GM23338 (cell line): Measurements from ENCODE around the gene EFHD2. TPM values are rescaled to one million over a fixed set of nuclear protein-coding genes. Genes with fewer than 3 reads are reported as not detected.

Experiments used
- ATAC-seq: fragments of 200-7000 bp; cut with Tn5 transposase; 3 replicates; pipeline ENCODE4 v1.9.1; 2020
- DNase-seq: peaks from one replicate; pipeline ENCODE4 v3.0.0-alpha.2; 2015; ENCODE audit warnings: low spot score
- H2AFZ ChIP-seq: fragments of 200-600 bp; sonication (generic); 2 replicates; pipeline ENCODE4 v1.8.0; 2016; ENCODE audit warnings: antibody characterized with exemption, mild to moderate bottlenecking, moderate library complexity
- H3F3A ChIP-seq: fragments of 200-600 bp; sonication (generic); replicated peaks from 2 replicates; pipeline ENCODE4 v1.8.0; 2017; ENCODE audit warnings: antibody characterized with exemption, mixed run types, low read depth
- H3K27ac ChIP-seq: fragments of 200-600 bp; sonication (generic); 2 replicates; pipeline ENCODE4 v1.6.1; 2016; ENCODE audit warnings: low read depth
- H3K27me3 ChIP-seq: fragments of 200-600 bp; sonication (generic); 2 replicates; pipeline ENCODE4 v1.8.0; 2016; ENCODE audit warnings: mild to moderate bottlenecking, mixed run types, moderate library complexity; ENCODE audit not compliant: insufficient read depth
- H3K36me3 ChIP-seq: fragments of 200-600 bp; sonication (generic); 2 replicates; pipeline ENCODE4 v1.8.0; 2016; ENCODE audit warnings: mild to moderate bottlenecking; ENCODE audit not compliant: insufficient read depth
- H3K4me1 ChIP-seq: fragments of 200-600 bp; sonication (generic); 2 replicates; pipeline ENCODE4 v1.8.0; 2016; ENCODE audit warnings: mild to moderate bottlenecking, moderate library complexity; ENCODE audit not compliant: insufficient read depth
- H3K4me2 ChIP-seq: fragments of 200-600 bp; sonication (generic); 2 replicates; pipeline ENCODE4 v1.7.1; 2017; ENCODE audit warnings: mixed run types
- H3K4me3 ChIP-seq: fragments of 200-600 bp; sonication (generic); 2 replicates; pipeline ENCODE4 v1.6.1; 2016; ENCODE audit warnings: mixed run types
- H3K79me2 ChIP-seq: fragments of 200-600 bp; sonication (generic); replicated peaks from 2 replicates; pipeline ENCODE4 v1.8.0; 2017; ENCODE audit warnings: mild to moderate bottlenecking; ENCODE audit not compliant: insufficient read depth
- H3K9me2 ChIP-seq: fragments of 200-600 bp; sonication (generic); 2 replicates; pipeline ENCODE4 v1.8.0; 2017; ENCODE audit not compliant: insufficient read depth
- H4K20me1 ChIP-seq: fragments of 200-600 bp; sonication (generic); replicated peaks from 2 replicates; pipeline ENCODE4 v1.8.0; 2017; ENCODE audit warnings: mild to moderate bottlenecking; ENCODE audit not compliant: insufficient read depth
- H3K27ac Mint-ChIP-seq: 2 replicates; pipeline ENCODE4 v1.8.0; 2020; ENCODE audit warnings: inconsistent platforms, mild to moderate bottlenecking, moderate library complexity, mixed read lengths
- H3K27me3 Mint-ChIP-seq: 3 replicates; pipeline ENCODE4 v1.8.0; 2022; ENCODE audit warnings: low read depth, mild to moderate bottlenecking, moderate library complexity, mixed read lengths, inconsistent platforms; ENCODE audit not compliant: insufficient read depth, poor library complexity
- H3K36me3 Mint-ChIP-seq: 3 replicates; pipeline ENCODE4 v1.8.0; 2021; ENCODE audit warnings: low read depth, mild to moderate bottlenecking, inconsistent platforms, moderate library complexity, mixed read lengths
- H3K4me1 Mint-ChIP-seq: 3 replicates; pipeline ENCODE4 v1.8.0; 2020; ENCODE audit warnings: mild to moderate bottlenecking, inconsistent platforms, mixed read lengths
- H3K4me3 Mint-ChIP-seq: 3 replicates; pipeline ENCODE4 v1.8.0; 2021; ENCODE audit warnings: moderate library complexity, mild to moderate bottlenecking, inconsistent platforms, mixed read lengths
- H3K9me3 Mint-ChIP-seq: 3 replicates; pipeline ENCODE4 v1.8.0; 2020; ENCODE audit warnings: moderate library complexity, mild to moderate bottlenecking, inconsistent platforms, mixed read lengths
- CREB1 ChIP-seq: fragments of 250-450 bp; sonication (Bioruptor Pico); IDR thresholded peaks from 2 replicates; pipeline ENCODE4 v1.5.0; 2020; ENCODE audit warnings: low read depth, mild to moderate bottlenecking, moderate library complexity
- EZH2 ChIP-seq: fragments of 200-600 bp; sonication (generic); IDR thresholded peaks from one replicate; pipeline ENCODE4 v1.8.0; 2017; ENCODE audit warnings: antibody characterized with exemption, mild to moderate bottlenecking, low read depth; ENCODE audit not compliant: unreplicated experiment
- EZH2phosphoT487 ChIP-seq: fragments of 200-600 bp; sonication (generic); IDR thresholded peaks from one replicate; pipeline ENCODE4 v1.8.1; 2018; ENCODE audit warnings: antibody characterized with exemption; ENCODE audit not compliant: unreplicated experiment
- JUNB ChIP-seq: IDR thresholded peaks from one replicate; pipeline ENCODE4 v1.6.1; 2016; ENCODE audit warnings: antibody characterized with exemption; ENCODE audit not compliant: unreplicated experiment
- NANOG ChIP-seq: IDR thresholded peaks from 2 replicates; pipeline ENCODE4 v1.6.1; 2016; ENCODE audit warnings: antibody characterized with exemption, borderline replicate concordance
- POLR2AphosphoS5 ChIP-seq: IDR thresholded peaks from 2 replicates; pipeline ENCODE4 v1.6.1; 2016; ENCODE audit warnings: antibody characterized with exemption, low read depth
- STAT1 ChIP-seq: IDR thresholded peaks from one replicate; pipeline ENCODE4 v1.6.1; 2016; ENCODE audit warnings: antibody characterized with exemption; ENCODE audit not compliant: unreplicated experiment
- ZNF114 ChIP-seq: fragments of 250-450 bp; sonication (Bioruptor Pico); IDR thresholded peaks from 2 replicates; pipeline ENCODE4 v1.5.0; 2020; ENCODE audit warnings: mild to moderate bottlenecking, moderate library complexity
- ZNF331 ChIP-seq: fragments of 250-450 bp; sonication (Bioruptor Pico); IDR thresholded peaks from 2 replicates; pipeline ENCODE4 v1.5.0; 2020; ENCODE audit warnings: low read depth, mild to moderate bottlenecking, moderate library complexity
- polyA plus RNA-seq: library from polyadenylated mRNA; unstranded; fragments of >200 nt; fragmentation: Nextera tagmentation; extraction: Ambion mirVana; gene quantifications from 2 replicates; pipeline ENCODE4 v1.2.1, GENCODE V29; 2016
- total RNA-seq: library from RNA; depleted of rRNA; stranded (reverse); fragments of >200 nt; shearing (Covaris generic); gene quantifications from 2 replicates; pipeline ENCODE4 v1.2.3, GENCODE V29; 2014
- TF ChIP-seq, protein P1 (sequence below): IDR thresholded peaks from one replicate; pipeline ENCODE4 v1.6.1; 2018; ENCODE audit warnings: antibody characterized with exemption; ENCODE audit not compliant: unreplicated experiment
- TF ChIP-seq, protein P2 (sequence below): IDR thresholded peaks from 2 replicates; pipeline ENCODE4 v1.6.1; 2016; ENCODE audit warnings: antibody characterized with exemption
- TF ChIP-seq, protein P3 (sequence below): fragments of 250-450 bp; sonication (Bioruptor Pico); IDR thresholded peaks from 2 replicates; pipeline ENCODE4 v1.5.0; 2020; ENCODE audit warnings: mild to moderate bottlenecking, moderate library complexity
- TF ChIP-seq, protein P4 (sequence below), 2 experiments: fragments of 200-600 bp in 1 of 2; sonication (generic) in 1 of 2; conservative IDR thresholded peaks; 2 replicates each; pipeline versions ENCODE4 v1.5.1 to v1.6.1; 2016 to 2017; ENCODE audit warnings: antibody characterized with exemption in 2 of 2, low read depth in 2 of 2, mild to moderate bottlenecking in 2 of 2, moderate library complexity in 1 of 2

The EFHD2 gene
- total and polyA plus RNA-seq, 2 experiments from 2014 or later = 22.8 to 23.7 TPM

DNA sequence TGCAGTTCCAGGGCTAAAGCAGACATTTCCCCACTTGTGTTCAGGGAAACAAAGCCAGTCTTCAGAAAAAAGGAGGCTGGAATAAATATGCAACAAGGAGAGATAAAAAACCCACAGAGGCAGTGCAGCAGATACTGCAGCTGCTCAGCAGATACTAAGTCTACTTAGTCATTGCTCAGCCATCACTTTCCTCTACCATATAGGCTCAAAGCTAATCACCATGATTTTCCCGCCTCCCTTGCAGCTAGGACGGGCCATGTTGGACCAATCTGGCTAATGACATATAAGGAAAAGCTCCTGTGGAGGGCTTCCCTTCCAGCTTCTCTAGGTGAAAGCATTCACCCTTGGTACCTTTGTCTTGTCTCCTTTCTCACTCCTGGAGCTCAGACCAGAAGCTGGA is 10.0 kb upstream of the EFHD2 start:
- no peaks in the 10 kb centered on the region for H3K36me3 ChIP-seq
- no peak overlapping the region for H3K4me2 ChIP-seq
- H2AFZ ChIP-seq = no peak overlapping the region
- no peaks in the 10 kb centered on the region for H3K79me2 ChIP-seq
- no peaks in the 10 kb centered on the region for H4K20me1 ChIP-seq
- Mint-ChIP-seq H3K36me3 (peaks cover 13% of the 10 kb centered on the region), H3K9me3 (peaks cover 24% of the 10 kb centered on the region), H3K4me3 (no peak overlapping the region), H3K4me1 (no peaks in the 10 kb centered on the region; the same call in 1 of the 3 replicates), H3K27me3 (no peaks in the 10 kb centered on the region), H3K27ac (no peak overlapping the region)
- H3K9me2 ChIP-seq = no peaks in the 10 kb centered on the region
- DNase-seq = no peak
- no peaks in the 10 kb centered on the region for H3K4me1 ChIP-seq
- H3F3A ChIP-seq = no peaks in the 10 kb centered on the region
- no peaks in the 10 kb centered on the region for H3K27me3 ChIP-seq
- no peak overlapping the region for H3K27ac ChIP-seq
- no peak overlapping the region for H3K4me3 ChIP-seq
- no peak for ATAC-seq
- TF ChIP-seq JUNB (no peak), EZH2 (no peak), EZH2phosphoT487 (no peak), NANOG (no peak), STAT1 (no peak), ZNF114 (CRISPR knock-in tag) (no peak), CREB1 (CRISPR knock-in tag) (no peak), POLR2AphosphoS5 (no peak), ZNF331 (CRISPR knock-in tag) (no peak)
- TF ChIP-seq, protein P1, sequence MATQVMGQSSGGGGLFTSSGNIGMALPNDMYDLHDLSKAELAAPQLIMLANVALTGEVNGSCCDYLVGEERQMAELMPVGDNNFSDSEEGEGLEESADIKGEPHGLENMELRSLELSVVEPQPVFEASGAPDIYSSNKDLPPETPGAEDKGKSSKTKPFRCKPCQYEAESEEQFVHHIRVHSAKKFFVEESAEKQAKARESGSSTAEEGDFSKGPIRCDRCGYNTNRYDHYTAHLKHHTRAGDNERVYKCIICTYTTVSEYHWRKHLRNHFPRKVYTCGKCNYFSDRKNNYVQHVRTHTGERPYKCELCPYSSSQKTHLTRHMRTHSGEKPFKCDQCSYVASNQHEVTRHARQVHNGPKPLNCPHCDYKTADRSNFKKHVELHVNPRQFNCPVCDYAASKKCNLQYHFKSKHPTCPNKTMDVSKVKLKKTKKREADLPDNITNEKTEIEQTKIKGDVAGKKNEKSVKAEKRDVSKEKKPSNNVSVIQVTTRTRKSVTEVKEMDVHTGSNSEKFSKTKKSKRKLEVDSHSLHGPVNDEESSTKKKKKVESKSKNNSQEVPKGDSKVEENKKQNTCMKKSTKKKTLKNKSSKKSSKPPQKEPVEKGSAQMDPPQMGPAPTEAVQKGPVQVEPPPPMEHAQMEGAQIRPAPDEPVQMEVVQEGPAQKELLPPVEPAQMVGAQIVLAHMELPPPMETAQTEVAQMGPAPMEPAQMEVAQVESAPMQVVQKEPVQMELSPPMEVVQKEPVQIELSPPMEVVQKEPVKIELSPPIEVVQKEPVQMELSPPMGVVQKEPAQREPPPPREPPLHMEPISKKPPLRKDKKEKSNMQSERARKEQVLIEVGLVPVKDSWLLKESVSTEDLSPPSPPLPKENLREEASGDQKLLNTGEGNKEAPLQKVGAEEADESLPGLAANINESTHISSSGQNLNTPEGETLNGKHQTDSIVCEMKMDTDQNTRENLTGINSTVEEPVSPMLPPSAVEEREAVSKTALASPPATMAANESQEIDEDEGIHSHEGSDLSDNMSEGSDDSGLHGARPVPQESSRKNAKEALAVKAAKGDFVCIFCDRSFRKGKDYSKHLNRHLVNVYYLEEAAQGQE = no peak
- TF ChIP-seq, protein P2, sequence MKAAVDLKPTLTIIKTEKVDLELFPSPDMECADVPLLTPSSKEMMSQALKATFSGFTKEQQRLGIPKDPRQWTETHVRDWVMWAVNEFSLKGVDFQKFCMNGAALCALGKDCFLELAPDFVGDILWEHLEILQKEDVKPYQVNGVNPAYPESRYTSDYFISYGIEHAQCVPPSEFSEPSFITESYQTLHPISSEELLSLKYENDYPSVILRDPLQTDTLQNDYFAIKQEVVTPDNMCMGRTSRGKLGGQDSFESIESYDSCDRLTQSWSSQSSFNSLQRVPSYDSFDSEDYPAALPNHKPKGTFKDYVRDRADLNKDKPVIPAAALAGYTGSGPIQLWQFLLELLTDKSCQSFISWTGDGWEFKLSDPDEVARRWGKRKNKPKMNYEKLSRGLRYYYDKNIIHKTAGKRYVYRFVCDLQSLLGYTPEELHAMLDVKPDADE = no peak
- TF ChIP-seq, protein P3, sequence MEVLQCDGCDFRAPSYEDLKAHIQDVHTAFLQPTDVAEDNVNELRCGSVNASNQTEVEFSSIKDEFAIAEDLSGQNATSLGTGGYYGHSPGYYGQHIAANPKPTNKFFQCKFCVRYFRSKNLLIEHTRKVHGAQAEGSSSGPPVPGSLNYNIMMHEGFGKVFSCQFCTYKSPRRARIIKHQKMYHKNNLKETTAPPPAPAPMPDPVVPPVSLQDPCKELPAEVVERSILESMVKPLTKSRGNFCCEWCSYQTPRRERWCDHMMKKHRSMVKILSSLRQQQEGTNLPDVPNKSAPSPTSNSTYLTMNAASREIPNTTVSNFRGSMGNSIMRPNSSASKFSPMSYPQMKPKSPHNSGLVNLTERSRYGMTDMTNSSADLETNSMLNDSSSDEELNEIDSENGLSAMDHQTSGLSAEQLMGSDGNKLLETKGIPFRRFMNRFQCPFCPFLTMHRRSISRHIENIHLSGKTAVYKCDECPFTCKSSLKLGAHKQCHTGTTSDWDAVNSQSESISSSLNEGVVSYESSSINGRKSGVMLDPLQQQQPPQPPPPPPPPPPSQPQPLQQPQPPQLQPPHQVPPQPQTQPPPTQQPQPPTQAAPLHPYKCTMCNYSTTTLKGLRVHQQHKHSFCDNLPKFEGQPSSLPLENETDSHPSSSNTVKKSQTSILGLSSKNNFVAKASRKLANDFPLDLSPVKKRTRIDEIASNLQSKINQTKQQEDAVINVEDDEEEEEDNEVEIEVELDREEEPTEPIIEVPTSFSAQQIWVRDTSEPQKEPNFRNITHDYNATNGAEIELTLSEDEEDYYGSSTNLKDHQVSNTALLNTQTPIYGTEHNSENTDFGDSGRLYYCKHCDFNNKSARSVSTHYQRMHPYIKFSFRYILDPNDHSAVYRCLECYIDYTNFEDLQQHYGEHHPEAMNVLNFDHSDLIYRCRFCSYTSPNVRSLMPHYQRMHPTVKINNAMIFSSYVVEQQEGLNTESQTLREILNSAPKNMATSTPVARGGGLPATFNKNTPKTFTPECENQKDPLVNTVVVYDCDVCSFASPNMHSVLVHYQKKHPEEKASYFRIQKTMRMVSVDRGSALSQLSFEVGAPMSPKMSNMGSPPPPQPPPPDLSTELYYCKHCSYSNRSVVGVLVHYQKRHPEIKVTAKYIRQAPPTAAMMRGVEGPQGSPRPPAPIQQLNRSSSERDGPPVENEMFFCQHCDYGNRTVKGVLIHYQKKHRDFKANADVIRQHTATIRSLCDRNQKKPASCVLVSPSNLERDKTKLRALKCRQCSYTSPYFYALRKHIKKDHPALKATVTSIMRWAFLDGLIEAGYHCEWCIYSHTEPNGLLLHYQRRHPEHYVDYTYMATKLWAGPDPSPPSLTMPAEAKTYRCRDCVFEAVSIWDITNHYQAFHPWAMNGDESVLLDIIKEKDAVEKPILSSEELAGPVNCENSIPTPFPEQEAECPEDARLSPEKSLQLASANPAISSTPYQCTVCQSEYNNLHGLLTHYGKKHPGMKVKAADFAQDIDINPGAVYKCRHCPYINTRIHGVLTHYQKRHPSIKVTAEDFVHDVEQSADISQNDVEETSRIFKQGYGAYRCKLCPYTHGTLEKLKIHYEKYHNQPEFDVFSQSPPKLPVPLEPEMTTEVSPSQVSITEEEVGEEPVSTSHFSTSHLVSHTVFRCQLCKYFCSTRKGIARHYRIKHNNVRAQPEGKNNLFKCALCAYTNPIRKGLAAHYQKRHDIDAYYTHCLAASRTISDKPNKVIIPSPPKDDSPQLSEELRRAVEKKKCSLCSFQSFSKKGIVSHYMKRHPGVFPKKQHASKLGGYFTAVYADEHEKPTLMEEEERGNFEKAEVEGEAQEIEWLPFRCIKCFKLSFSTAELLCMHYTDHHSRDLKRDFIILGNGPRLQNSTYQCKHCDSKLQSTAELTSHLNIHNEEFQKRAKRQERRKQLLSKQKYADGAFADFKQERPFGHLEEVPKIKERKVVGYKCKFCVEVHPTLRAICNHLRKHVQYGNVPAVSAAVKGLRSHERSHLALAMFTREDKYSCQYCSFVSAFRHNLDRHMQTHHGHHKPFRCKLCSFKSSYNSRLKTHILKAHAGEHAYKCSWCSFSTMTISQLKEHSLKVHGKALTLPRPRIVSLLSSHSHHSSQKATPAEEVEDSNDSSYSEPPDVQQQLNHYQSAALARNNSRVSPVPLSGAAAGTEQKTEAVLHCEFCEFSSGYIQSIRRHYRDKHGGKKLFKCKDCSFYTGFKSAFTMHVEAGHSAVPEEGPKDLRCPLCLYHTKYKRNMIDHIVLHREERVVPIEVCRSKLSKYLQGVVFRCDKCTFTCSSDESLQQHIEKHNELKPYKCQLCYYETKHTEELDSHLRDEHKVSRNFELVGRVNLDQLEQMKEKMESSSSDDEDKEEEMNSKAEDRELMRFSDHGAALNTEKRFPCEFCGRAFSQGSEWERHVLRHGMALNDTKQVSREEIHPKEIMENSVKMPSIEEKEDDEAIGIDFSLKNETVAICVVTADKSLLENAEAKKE (CRISPR knock-in tag) = no peak
- TF ChIP-seq, protein P4, sequence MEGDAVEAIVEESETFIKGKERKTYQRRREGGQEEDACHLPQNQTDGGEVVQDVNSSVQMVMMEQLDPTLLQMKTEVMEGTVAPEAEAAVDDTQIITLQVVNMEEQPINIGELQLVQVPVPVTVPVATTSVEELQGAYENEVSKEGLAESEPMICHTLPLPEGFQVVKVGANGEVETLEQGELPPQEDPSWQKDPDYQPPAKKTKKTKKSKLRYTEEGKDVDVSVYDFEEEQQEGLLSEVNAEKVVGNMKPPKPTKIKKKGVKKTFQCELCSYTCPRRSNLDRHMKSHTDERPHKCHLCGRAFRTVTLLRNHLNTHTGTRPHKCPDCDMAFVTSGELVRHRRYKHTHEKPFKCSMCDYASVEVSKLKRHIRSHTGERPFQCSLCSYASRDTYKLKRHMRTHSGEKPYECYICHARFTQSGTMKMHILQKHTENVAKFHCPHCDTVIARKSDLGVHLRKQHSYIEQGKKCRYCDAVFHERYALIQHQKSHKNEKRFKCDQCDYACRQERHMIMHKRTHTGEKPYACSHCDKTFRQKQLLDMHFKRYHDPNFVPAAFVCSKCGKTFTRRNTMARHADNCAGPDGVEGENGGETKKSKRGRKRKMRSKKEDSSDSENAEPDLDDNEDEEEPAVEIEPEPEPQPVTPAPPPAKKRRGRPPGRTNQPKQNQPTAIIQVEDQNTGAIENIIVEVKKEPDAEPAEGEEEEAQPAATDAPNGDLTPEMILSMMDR (conservative IDR thresholded peaks at IDR 0.05; ENCODE audit: low read depth in 2 of 2) = no peak
